Activated naive CD4-positive, alpha-beta T cell treated with anti-CD3 and anti-CD28 coated beads, Interleukin-2, amount 10 ng/mL, durations not matched to agents 7 days and 5 days (primary cell): ENCODE measurements around the gene DACH2.

Experiments used
- CTCF ChIA-PET: fragments of 350-600 bp; sonication (Branson Sonifier 250); formaldehyde crosslinking; loops from one replicate; lab custom pipeline; 2021; ENCODE audit warnings: antibody characterized with exemption; lab: Charles Lee
- DNase-seq: peaks from one replicate; pipeline ENCODE4 v3.0.0-alpha.2; 2020
- H3K27ac Mint-ChIP-seq: one replicate; pipeline ENCODE4 v1.8.0; 2021; ENCODE audit warnings: mild to moderate bottlenecking, moderate library complexity, mixed read lengths
- H3K27me3 Mint-ChIP-seq: one replicate; pipeline ENCODE4 v1.8.0; 2021; ENCODE audit warnings: mild to moderate bottlenecking, mixed read lengths
- H3K36me3 Mint-ChIP-seq: one replicate; pipeline ENCODE4 v1.8.0; 2021; ENCODE audit warnings: mixed read lengths
- H3K4me1 Mint-ChIP-seq: one replicate; pipeline ENCODE4 v1.8.0; 2021; ENCODE audit warnings: mixed read lengths
- H3K4me3 Mint-ChIP-seq: one replicate; pipeline ENCODE4 v1.8.0; 2021; ENCODE audit warnings: mild to moderate bottlenecking, moderate library complexity, mixed read lengths
- H3K9me3 Mint-ChIP-seq: one replicate; pipeline ENCODE4 v1.8.0; 2021; ENCODE audit warnings: mixed read lengths

The DACH2 gene

GRCh38 chrX:86805241-86805640 is 657.0 kb downstream of the DACH2 start:
- Mint-ChIP-seq H3K27me3 (no peaks in the 10 kb centered on the region), H3K4me3 (no peak overlapping the region), H3K9me3 (peaks cover 5% of the 10 kb centered on the region), H3K4me1 (no peaks in the 10 kb centered on the region), H3K27ac (no peak overlapping the region), H3K36me3 (no peaks in the 10 kb centered on the region)
- CTCF ChIA-PET, result no interaction called here
- DNase-seq, result no peak

GRCh38 chrX:86806786-86807185 is 658.5 kb downstream of the DACH2 start:
- no peaks in the 10 kb centered on the region for H3K27me3 Mint-ChIP-seq
- no peaks in the 10 kb centered on the region for H3K4me1 Mint-ChIP-seq
- CTCF ChIA-PET, result no interaction called here
- H3K36me3 Mint-ChIP-seq, result no peaks in the 10 kb centered on the region
- H3K4me3 Mint-ChIP-seq, result no peak overlapping the region
- peaks cover 5% of the 10 kb centered on the region for H3K9me3 Mint-ChIP-seq
- no peak overlapping the region for H3K27ac Mint-ChIP-seq
- no peak for DNase-seq

GRCh38 chrX:86809651-86810050 is 661.4 kb downstream of the DACH2 start:
- no peak overlapping the region for H3K4me3 Mint-ChIP-seq
- CTCF ChIA-PET, result no interaction called here
- H3K36me3 Mint-ChIP-seq, result no peaks in the 10 kb centered on the region
- no peak overlapping the region for H3K27ac Mint-ChIP-seq
- DNase-seq, result no peak
- H3K9me3 Mint-ChIP-seq, result peaks cover 3% of the 10 kb centered on the region
- H3K27me3 Mint-ChIP-seq, result no peaks in the 10 kb centered on the region
- H3K4me1 Mint-ChIP-seq, result no peaks in the 10 kb centered on the region

DNA sequence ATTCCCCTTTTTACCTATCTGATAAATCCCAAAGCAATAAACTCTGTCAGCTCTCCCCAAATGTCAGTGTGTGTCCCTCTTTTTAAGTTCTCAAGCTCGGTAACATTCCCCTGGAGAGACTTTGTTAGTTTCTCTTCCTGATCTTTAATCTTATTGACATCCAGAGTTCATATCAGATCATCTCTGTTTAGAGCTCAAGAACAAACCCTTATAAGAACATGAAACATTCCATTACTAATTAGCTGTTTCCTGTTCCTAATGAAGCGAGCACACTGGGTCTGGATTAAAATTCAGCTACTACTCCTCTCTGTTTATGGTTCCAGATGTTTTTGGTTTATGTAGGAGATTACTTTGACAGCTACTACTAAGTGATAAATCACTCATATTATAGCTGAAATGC is 681.5 kb downstream of the DACH2 start:
- DNase-seq, result no peak
- Mint-ChIP-seq H3K27ac (no peak overlapping the region), H3K4me3 (no peak overlapping the region), H3K27me3 (no peaks in the 10 kb centered on the region), H3K9me3 (no peaks in the 10 kb centered on the region), H3K4me1 (no peaks in the 10 kb centered on the region), H3K36me3 (no peaks in the 10 kb centered on the region)
- CTCF ChIA-PET, result no interaction called here

- no peaks in the 10 kb centered on the region for H3K4me1 Mint-ChIP-seq
- CTCF ChIA-PET, result no interaction called here
- H3K27me3 Mint-ChIP-seq, result no peaks in the 10 kb centered on the region
- no peak for DNase-seq
- H3K27ac Mint-ChIP-seq, result no peak overlapping the region
- no peaks in the 10 kb centered on the region for H3K9me3 Mint-ChIP-seq
- H3K36me3 Mint-ChIP-seq, result no peaks in the 10 kb centered on the region
- no peak overlapping the region for H3K4me3 Mint-ChIP-seq
These were observed 682.4 kb downstream of the DACH2 start for GRCh38 chrX:86830685-86831084.

- Mint-ChIP-seq H3K36me3 (no peaks in the 10 kb centered on the region), H3K4me1 (no peaks in the 10 kb centered on the region), H3K9me3 (no peaks in the 10 kb centered on the region), H3K4me3 (no peak overlapping the region), H3K27ac (no peak overlapping the region), H3K27me3 (no peaks in the 10 kb centered on the region)
- no peak for DNase-seq
- CTCF ChIA-PET, result no interaction called here
These were observed 696.9 kb downstream of the DACH2 start for GRCh38 chrX:86845101-86845500.
